Neuronal stem cell (in vitro differentiated cells): ENCODE data around the gene HTR2B.

Experiments used
- DNase-seq: peaks from one replicate; pipeline ENCODE4 v3.0.0-alpha.2; 2013; ENCODE audit warnings: low spot score
- H2AFZ ChIP-seq: one replicate; pipeline ENCODE4 v1.6.1; 2013; ENCODE audit warnings: mild to moderate bottlenecking, low read length, inconsistent platforms
- H2AK5ac ChIP-seq: 2 replicates; pipeline ENCODE4 v1.6.1; 2013; ENCODE audit warnings: low read depth, mild to moderate bottlenecking, inconsistent platforms, low read length, moderate library complexity, mixed read lengths
- H2BK120ac ChIP-seq: 2 replicates; pipeline ENCODE4 v1.6.1; 2013; ENCODE audit warnings: low read depth, mild to moderate bottlenecking, inconsistent platforms, low read length, moderate library complexity, mixed read lengths
- H2BK12ac ChIP-seq: one replicate; pipeline ENCODE4 v1.6.1; 2013; ENCODE audit warnings: low read length, inconsistent platforms
- H2BK15ac ChIP-seq: 2 replicates; pipeline ENCODE4 v1.6.1; 2013; ENCODE audit warnings: mild to moderate bottlenecking, low read length, inconsistent platforms, mixed read lengths
- H2BK5ac ChIP-seq: one replicate; pipeline ENCODE4 v1.6.1; 2013; ENCODE audit warnings: inconsistent platforms, mild to moderate bottlenecking, low read length, moderate library complexity
- H3K14ac ChIP-seq: one replicate; pipeline ENCODE4 v1.6.1; 2013; ENCODE audit warnings: low read length, inconsistent platforms
- H3K18ac ChIP-seq: 2 replicates; pipeline ENCODE4 v1.6.1; 2013; ENCODE audit warnings: low read length, inconsistent platforms
- H3K23ac ChIP-seq: 2 replicates; pipeline ENCODE4 v1.6.1; 2013; ENCODE audit warnings: low read depth, mild to moderate bottlenecking, mixed read lengths, low read length, inconsistent platforms; ENCODE audit not compliant: poor library complexity
- H3K27ac ChIP-seq: replicated peaks from 3 replicates; pipeline ENCODE4 v1.5.1; 2013; ENCODE audit warnings: low read length, inconsistent platforms
- H3K27me3 ChIP-seq, 3 experiments: 2 replicates each; pipeline ENCODE4 v1.6.1; 2013; ENCODE audit warnings: low read length in 3 of 3, mild to moderate bottlenecking in 2 of 3, inconsistent platforms in 1 of 3, low read depth in 1 of 3, mixed read lengths in 1 of 3, moderate library complexity in 1 of 3; ENCODE audit not compliant: control insufficient read depth in 3 of 3, insufficient read depth in 3 of 3
- H3K36me3 ChIP-seq, 2 donors: replicated peaks in 1 of 2; 2 replicates each; pipeline ENCODE4 v1.6.1; 2013; ENCODE audit warnings: low read length in 2 of 2; ENCODE audit not compliant: control insufficient read depth in 2 of 2, insufficient read depth in 2 of 2
- H3K4ac ChIP-seq: 2 replicates; pipeline ENCODE4 v1.6.1; 2013; ENCODE audit warnings: inconsistent platforms, mild to moderate bottlenecking, low read length, moderate library complexity
- H3K4me1 ChIP-seq, 2 donors: 1 replicate in 1 of 2; 2 replicates in 1 of 2; pipeline ENCODE4 v1.6.1; 2013; ENCODE audit warnings: low read length in 2 of 2, low read depth in 1 of 2; ENCODE audit not compliant: control insufficient read depth in 2 of 2, insufficient read depth in 1 of 2
- H3K4me2 ChIP-seq: one replicate; pipeline ENCODE4 v1.6.1; 2013; ENCODE audit warnings: mild to moderate bottlenecking, low read length, inconsistent platforms; ENCODE audit not compliant: insufficient read depth, poor library complexity, severe bottlenecking
- H3K4me3 ChIP-seq, 2 donors: 2 replicates each; pipeline ENCODE4 v1.5.1; 2013; ENCODE audit warnings: low read length in 2 of 2, mild to moderate bottlenecking in 2 of 2, inconsistent platforms in 1 of 2, moderate library complexity in 1 of 2
- H3K79me1 ChIP-seq: one replicate; pipeline ENCODE4 v1.6.1; 2013; ENCODE audit warnings: low read depth, mild to moderate bottlenecking, inconsistent platforms, low read length, moderate library complexity
- H3K9ac ChIP-seq: one replicate; pipeline ENCODE4 v1.6.1; 2013; ENCODE audit warnings: mild to moderate bottlenecking, low read depth, low read length, inconsistent platforms; ENCODE audit not compliant: poor library complexity
- H3K9me3 ChIP-seq, 2 donors: replicated peaks in 1 of 2; 2 replicates each; pipeline versions ENCODE3 to v1.6.1; 2013; ENCODE audit warnings: low read length in 2 of 2, mild to moderate bottlenecking in 2 of 2, inconsistent platforms in 1 of 2, low read depth in 1 of 2, mixed read lengths in 1 of 2, moderate library complexity in 1 of 2; ENCODE audit not compliant: control insufficient read depth in 2 of 2, insufficient read depth in 1 of 2
- H4K8ac ChIP-seq: one replicate; pipeline ENCODE4 v1.6.1; 2013; ENCODE audit warnings: low read depth, mild to moderate bottlenecking, inconsistent platforms, low read length, moderate library complexity
- H4K91ac ChIP-seq: one replicate; pipeline ENCODE4 v1.6.1; 2013; ENCODE audit warnings: low read length, low read depth, mild to moderate bottlenecking, inconsistent platforms; ENCODE audit not compliant: poor library complexity
- WGBS, 2 donors: extraction: QIAGEN DNeasy Blood & Tissue Kit; methylation state at CpG; one replicate each; pipeline ENCODE4 v1.1.7; 2013; ENCODE audit warnings: missing lambda C conversion rate in 2 of 2, mixed read lengths in 1 of 2; ENCODE audit not compliant: insufficient read length in 2 of 2, insufficient replicate concordance in 1 of 2; ENCODE audit errors: extremely low coverage in 2 of 2; 5-methylcytosine and 5-hydroxymethylcytosine counted together

The HTR2B gene

DNA sequence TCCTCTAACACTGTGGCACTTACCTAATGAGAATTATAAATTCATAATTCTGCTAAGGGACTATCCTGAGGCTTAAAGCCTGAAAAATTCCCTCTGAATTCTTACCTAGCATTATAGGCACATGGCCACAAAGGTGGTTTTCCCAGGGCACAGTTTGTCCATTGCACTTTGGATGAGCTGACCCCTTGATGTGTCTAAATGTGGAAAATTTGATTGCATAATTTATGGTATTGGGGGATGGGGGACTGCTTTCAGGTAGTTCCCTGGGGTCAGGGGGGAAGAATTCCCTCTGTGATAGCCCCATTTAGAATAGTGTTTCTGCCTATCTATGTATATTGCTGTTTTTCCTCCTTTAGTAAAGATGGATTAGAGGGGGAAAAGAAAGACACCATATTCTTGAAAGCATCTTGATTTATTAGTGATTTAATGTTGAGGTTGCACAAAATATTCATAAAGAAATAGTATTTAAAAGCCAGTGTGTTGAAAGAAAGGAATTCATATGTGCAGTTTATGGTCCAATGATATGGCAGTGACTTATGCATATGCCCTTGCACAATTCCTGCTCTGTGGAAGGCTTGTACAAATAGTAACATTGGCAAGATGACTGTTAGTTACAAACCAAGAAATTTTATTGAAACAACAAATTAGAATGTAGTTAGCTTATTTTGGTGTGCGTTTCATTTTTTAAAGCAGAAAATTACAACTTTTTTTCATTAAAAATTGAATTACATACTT lies 8.7 kb upstream of the HTR2B start:
- Histone ChIP-seq H2BK5ac (no peak overlapping the region), H3K4me2 (no peak overlapping the region), H4K91ac (no peak overlapping the region), H3K79me1 (no peaks in the 10 kb centered on the region), H4K8ac (no peak overlapping the region), H3K27me3 (no peaks in the 10 kb centered on the region), H3K23ac (no peak overlapping the region), H3K27ac (no peak overlapping the region), H3K9me3 (no peaks in the 10 kb centered on the region), H3K36me3 (peaks cover 0 to 15% of the 10 kb centered on the region in 2 donors), H2BK120ac (no peak overlapping the region), H3K4me3 (no peak overlapping the region), H2AK5ac (no peak overlapping the region), H2BK15ac (no peak overlapping the region), H2AFZ (no peak overlapping the region), H2BK12ac (no peak overlapping the region), H3K9ac (no peak overlapping the region), H3K14ac (no peak overlapping the region), H3K4me1 (no peaks in the 10 kb centered on the region), H3K18ac (no peak overlapping the region), H3K4ac (no peak overlapping the region)
- no CpG with 5 or more reads among the region's 1 CpG for WGBS, 2 donors
- no peak for DNase-seq

DNA sequence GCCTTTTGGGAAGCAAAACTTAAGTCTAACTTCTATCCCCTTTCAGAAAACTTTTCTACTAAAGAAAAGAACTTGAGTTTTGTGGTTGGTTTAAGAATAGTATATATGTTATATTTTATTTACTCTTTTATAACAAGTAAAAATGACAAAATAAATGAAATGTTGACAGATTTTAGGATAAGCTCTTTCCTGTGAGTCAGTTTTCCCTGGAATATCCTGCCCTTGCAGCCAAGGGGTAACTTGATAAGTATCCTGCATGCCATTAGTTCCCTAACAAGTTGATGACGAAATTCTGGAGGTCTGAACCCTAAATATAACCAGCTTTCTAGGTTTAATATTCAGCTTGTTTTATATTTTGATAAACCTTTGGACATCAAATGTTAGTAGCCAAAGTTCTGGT lies 7.3 kb upstream of the HTR2B start:
- Histone ChIP-seq H3K18ac (no peak overlapping the region), H2BK5ac (no peak overlapping the region), H3K79me1 (no peaks in the 10 kb centered on the region), H3K9ac (no peak overlapping the region), H4K8ac (no peak overlapping the region), H3K4ac (no peak overlapping the region), H3K14ac (no peak overlapping the region), H2BK12ac (no peak overlapping the region), H2AK5ac (no peak overlapping the region), H3K4me3 (no peak overlapping the region), H3K9me3 (no peaks in the 10 kb centered on the region), H2BK120ac (no peak overlapping the region), H3K27me3 (no peaks in the 10 kb centered on the region), H3K4me1 (no peaks in the 10 kb centered on the region), H2AFZ (no peak overlapping the region), H3K36me3 (peaks cover 0 to 3% of the 10 kb centered on the region in 2 donors), H3K4me2 (no peak overlapping the region), H2BK15ac (no peak overlapping the region), H3K23ac (no peak overlapping the region), H4K91ac (no peak overlapping the region), H3K27ac (no peak overlapping the region)
- WGBS, 2 donors: no CpG with 5 or more reads among the region's 1 CpG
- DNase-seq: no peak

DNA sequence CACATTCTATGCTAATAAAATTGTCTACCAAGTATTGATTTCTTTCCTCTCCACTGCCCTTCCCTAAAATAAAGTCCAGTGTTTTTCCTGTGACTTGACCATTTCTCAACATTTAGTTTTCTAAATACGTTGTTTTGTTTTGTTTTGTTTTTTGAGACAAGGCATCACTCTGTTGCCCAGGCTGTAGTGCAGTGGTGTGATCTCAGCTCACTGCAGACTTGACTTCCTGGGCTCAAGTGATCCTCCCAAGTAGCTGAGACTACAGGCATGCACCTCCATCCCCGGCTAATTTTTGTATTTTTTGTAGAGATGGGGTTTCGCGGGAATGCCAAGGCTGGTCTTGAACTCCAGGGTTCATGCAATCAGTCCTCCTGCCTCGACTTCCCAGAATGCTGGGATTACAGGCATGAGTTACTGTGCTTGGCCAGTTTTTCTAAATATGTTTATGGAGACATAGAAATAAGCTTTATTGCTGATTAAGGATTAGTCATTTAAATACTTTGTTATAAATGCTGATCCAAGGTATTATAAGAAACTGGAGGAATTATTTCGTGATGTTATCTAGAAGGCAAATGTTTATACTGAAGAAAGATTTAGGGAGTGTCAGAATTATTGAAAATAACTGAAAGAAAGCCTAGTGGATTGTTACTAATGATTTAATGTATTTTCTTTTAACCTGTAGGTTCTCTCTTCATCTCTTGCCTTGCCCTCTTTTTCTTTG lies 5.7 kb upstream of the HTR2B start:
- H3K14ac ChIP-seq: no peak overlapping the region
- H2BK5ac ChIP-seq: no peak overlapping the region
- peaks cover 0 to 3% of the 10 kb centered on the region in 2 donors for H3K36me3 ChIP-seq
- no CpG with 5 or more reads among the region's 6 CpGs for WGBS, 2 donors
- H2AFZ ChIP-seq: no peak overlapping the region
- no peak overlapping the region for H3K4ac ChIP-seq
- H3K4me2 ChIP-seq: no peak overlapping the region
- H3K18ac ChIP-seq: no peak overlapping the region
- no peak overlapping the region for H3K4me3 ChIP-seq
- H3K9ac ChIP-seq: no peak overlapping the region
- H3K27ac ChIP-seq: no peak overlapping the region
- H3K79me1 ChIP-seq: no peaks in the 10 kb centered on the region
- H2BK120ac ChIP-seq: no peak overlapping the region
- no peak for DNase-seq
- H3K23ac ChIP-seq: no peak overlapping the region
- H4K91ac ChIP-seq: no peak overlapping the region
- H3K9me3 ChIP-seq: no peaks in the 10 kb centered on the region
- H4K8ac ChIP-seq: no peak overlapping the region
- H2AK5ac ChIP-seq: no peak overlapping the region
- no peaks in the 10 kb centered on the region for H3K27me3 ChIP-seq
- H2BK12ac ChIP-seq: no peak overlapping the region
- H2BK15ac ChIP-seq: no peak overlapping the region
- H3K4me1 ChIP-seq: no peaks in the 10 kb centered on the region

DNA sequence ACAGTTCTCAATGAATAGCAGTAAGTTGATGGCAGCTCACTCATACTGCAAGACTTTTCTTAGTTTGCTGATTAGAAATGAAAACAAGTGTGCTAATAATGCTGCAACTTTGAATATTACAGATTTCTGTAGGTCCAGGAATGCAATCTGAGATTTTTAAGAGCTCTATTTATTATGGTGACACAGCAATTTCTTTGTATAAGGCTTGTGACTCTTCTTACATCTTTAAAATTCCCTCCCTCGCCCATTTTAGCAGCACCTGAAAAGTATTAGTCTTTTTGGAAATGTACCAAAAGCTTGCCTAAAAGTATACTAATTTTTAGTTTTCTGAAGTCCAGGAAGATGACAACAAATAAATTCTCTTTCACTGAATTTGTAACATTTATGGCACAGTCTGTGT lies 4.4 kb upstream of the HTR2B start:
- no peak for DNase-seq
- WGBS, 2 donors: no CpG with 5 or more reads among the region's 1 CpG
- no peak overlapping the region for H4K8ac ChIP-seq
- H3K23ac ChIP-seq: no peak overlapping the region
- H3K79me1 ChIP-seq: no peaks in the 10 kb centered on the region
- H3K18ac ChIP-seq: no peak overlapping the region
- no peak overlapping the region for H3K4ac ChIP-seq
- H3K27ac ChIP-seq: no peak overlapping the region
- H3K9me3 ChIP-seq: no peaks in the 10 kb centered on the region
- no peak overlapping the region for H2BK12ac ChIP-seq
- no peaks in the 10 kb centered on the region for H3K27me3 ChIP-seq
- H3K4me1 ChIP-seq: peaks cover 0 to 11% of the 10 kb centered on the region in 2 donors
- no peak overlapping the region for H2BK120ac ChIP-seq
- no peak overlapping the region for H4K91ac ChIP-seq
- H3K9ac ChIP-seq: no peak overlapping the region
- peaks cover 0 to 3% of the 10 kb centered on the region in 2 donors for H3K36me3 ChIP-seq
- H2BK5ac ChIP-seq: no peak overlapping the region
- no peak overlapping the region for H3K4me2 ChIP-seq
- H2AK5ac ChIP-seq: no peak overlapping the region
- H2AFZ ChIP-seq: no peak overlapping the region
- no peak overlapping the region for H3K14ac ChIP-seq
- H2BK15ac ChIP-seq: no peak overlapping the region
- H3K4me3 ChIP-seq: no peak overlapping the region
